ENCODE results near the gene ZCCHC24. TPM values are rescaled to one million over a fixed set of nuclear protein-coding genes. Genes with fewer than 3 reads are reported as not detected.

The ZCCHC24 gene
- total RNA-seq, 1 donor from 2014 or later, result 57.0 TPM

DNA sequence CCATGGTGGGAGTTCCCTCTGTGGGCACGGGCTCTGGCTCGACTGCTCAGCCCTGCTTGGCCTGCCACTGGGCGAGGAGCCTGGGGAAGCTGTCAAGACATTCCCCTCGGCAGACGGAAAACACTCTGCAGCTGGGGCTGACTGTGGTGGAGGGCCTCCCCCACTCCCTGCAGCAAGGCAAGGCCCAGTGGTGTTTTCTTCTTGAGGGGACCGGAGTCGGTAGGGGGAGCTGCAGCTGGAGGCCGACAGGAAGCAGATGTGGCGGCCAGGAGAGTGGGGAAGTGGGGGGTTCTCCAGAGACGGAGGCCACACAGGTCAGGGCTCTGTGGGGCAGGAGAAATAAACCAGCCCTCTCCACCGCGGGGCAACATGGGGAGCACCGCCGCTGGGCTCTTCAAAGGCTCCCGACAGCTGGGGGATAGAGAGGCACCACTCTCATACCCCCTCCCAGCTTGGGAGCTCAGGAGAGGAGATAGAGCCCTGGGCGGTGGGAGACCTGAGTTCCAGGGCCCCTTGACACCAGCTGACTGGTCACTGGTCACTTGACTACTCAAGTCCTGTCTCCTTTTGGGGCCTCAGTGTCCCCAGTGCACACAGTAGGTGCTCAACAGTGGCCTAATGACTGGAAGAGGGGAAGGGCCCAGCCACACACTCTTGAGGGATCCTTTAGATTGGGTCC lies 54.7 kb downstream of the ZCCHC24 start:
- Histone ChIP-seq H3K4me1 (peaks cover 45% of the 10 kb centered on the region), H3K36me3 (peaks cover 0 to 9% of the 10 kb centered on the region in 2 donors), H3K27me3 (no peaks in the 10 kb centered on the region), H3K9me3 (no peaks in the 10 kb centered on the region), H3K4me3 (no peak overlapping the region), H3K27ac (peak overlapping the region; percentile 76)
- peak in 1 of 2 donors; percentile 82 for DNase-seq (ENCODE audit: extremely low spot score in 2 of 2)
- no peak for TF ChIP-seq POLR2A (IDR thresholded peaks at IDR 0.05)
- no peak for TF ChIP-seq CTCF (IDR thresholded peaks at IDR 0.05)
- peak in 1 of 2 donors; percentile 31 for TF ChIP-seq POLR2AphosphoS5 (IDR thresholded peaks at IDR 0.05; ENCODE audit: insufficient read depth in 1 of 2, low read depth in 1 of 2)
- intact Hi-C loops (cut with DNase I), result no loop called here

DNA sequence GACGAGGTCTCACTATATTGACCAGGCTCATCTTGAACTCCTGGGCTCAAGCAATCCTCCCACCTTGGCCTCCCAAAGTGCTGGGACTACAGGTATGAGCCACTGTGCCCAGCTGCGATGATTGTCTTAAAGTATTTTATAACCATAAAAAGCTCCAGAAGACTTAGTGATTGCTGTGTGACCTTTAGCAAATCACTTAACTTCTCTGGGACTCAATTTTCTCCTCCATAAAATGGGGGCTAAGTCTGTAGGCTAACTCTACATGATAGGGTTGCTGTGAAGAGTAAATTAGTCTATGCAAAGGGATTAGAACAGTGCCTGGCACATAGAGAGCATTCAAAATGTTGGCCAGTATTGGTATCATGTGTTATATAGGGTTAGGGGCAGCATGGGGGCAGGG lies 55.4 kb downstream of the ZCCHC24 start:
- no peak for DNase-seq (ENCODE audit: extremely low spot score in 2 of 2)
- intact Hi-C loops (cut with DNase I), result no loop called here
- Histone ChIP-seq H3K27ac (peak overlapping the region; percentile 76), H3K27me3 (no peaks in the 10 kb centered on the region), H3K9me3 (no peaks in the 10 kb centered on the region), H3K4me3 (no peak overlapping the region), H3K36me3 (peaks cover 0 to 16% of the 10 kb centered on the region in 2 donors), H3K4me1 (peaks cover 45% of the 10 kb centered on the region)
- TF ChIP-seq POLR2AphosphoS5 (IDR thresholded peaks at IDR 0.05; ENCODE audit: insufficient read depth in 1 of 2, low read depth in 1 of 2), result no peak

GRCh38 chr10:79387974-79388850 lies 57.2 kb downstream of the ZCCHC24 start:
- peaks cover 0 to 17% of the 10 kb centered on the region in 2 donors for H3K36me3 ChIP-seq
- intact Hi-C loops (cut with DNase I), result no loop called here
- peaks cover 32% of the 10 kb centered on the region for H3K4me1 ChIP-seq
- DNase-seq (ENCODE audit: extremely low spot score in 2 of 2), result peak in 1 of 2 donors; percentile 84
- peak overlapping the region; percentile 68 for H3K27ac ChIP-seq
- TF ChIP-seq CTCF (IDR thresholded peaks at IDR 0.05), result no peak
- no peak for TF ChIP-seq POLR2A (IDR thresholded peaks at IDR 0.05)
- no peak for TF ChIP-seq POLR2AphosphoS5 (IDR thresholded peaks at IDR 0.05; ENCODE audit: insufficient read depth in 1 of 2, low read depth in 1 of 2)
- H3K27me3 ChIP-seq, result no peaks in the 10 kb centered on the region
- no peak overlapping the region for H3K4me3 ChIP-seq
- H3K9me3 ChIP-seq, result no peaks in the 10 kb centered on the region

DNA sequence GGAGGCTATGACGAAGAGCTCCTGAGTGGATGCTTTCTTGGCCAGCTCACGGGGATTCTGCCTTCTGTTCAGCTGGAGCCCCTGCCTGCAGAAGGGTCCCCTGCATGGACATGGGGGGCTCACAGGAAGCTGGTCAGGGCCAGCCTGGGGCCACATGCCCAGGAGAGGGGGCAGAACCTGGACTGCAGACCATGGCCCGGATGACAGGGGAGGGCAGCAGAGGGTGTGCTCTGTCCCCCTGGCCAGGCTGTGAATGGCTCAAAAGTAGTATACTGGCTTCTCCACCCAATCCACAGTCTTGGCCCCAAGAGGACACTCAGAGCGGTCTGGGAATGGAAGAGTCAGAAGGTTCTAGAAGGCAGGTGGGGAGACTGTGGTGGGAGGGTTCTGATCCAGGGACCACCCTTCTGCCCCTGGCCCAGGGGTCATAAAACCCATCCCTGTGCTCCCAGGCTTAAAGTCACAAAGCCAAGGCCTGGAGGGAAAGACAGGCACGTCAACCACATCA lies 57.9 kb downstream of the ZCCHC24 start:
- peak in 1 of 2 donors; percentile 86 for DNase-seq (ENCODE audit: extremely low spot score in 2 of 2)
- intact Hi-C loops (cut with DNase I), result no loop called here
- peak overlapping the region; percentile 68 for H3K27ac ChIP-seq

More for the DNA sequence above, 57.9 kb downstream of the ZCCHC24 start:
- peaks cover 32% of the 10 kb centered on the region for H3K4me1 ChIP-seq
- H3K9me3 ChIP-seq, result no peaks in the 10 kb centered on the region
- peaks cover 0 to 17% of the 10 kb centered on the region in 2 donors for H3K36me3 ChIP-seq
- TF ChIP-seq POLR2A (IDR thresholded peaks at IDR 0.05), result no peak
- TF ChIP-seq CTCF (IDR thresholded peaks at IDR 0.05), result no peak
- H3K27me3 ChIP-seq, result no peaks in the 10 kb centered on the region
- no peak overlapping the region for H3K4me3 ChIP-seq
